ENCODE measurements around the gene CHSY1. TPM values are rescaled to one million over a fixed set of nuclear protein-coding genes. Genes with fewer than 3 reads are reported as not detected.
"Not testable (repeated sequence)": the region's sequence is repeated elsewhere in the genome, so short reads cannot be mapped to it uniquely, and the experiment has no call there.

The CHSY1 gene
- total RNA-seq, 5 donors from 2014 or later (not counting 1 experiment from before 2014, with no cell fraction given), result 10.8 to 17.7 (median 14.8) TPM

GRCh38 chr15:101216100-101216499 is 35.7 kb downstream of the CHSY1 start:
- Mint-ChIP-seq H3K36me3 (peaks cover 26% of the 10 kb centered on the region), H3K4me3 (no peak overlapping the region), H3K9me3 (no peaks in the 10 kb centered on the region), H3K27ac (no peak overlapping the region), H3K4me1 (peaks cover 44 to 70% (median 65%) of the 10 kb centered on the region in 3 donors), H3K27me3 (no peaks in the 10 kb centered on the region)
- Histone ChIP-seq H3K36me3 (ENCODE audit: control insufficient read depth in 2 of 2, extremely low read depth in 1 of 2, insufficient read depth in 1 of 2, low read length in 1 of 2) (peaks cover 0 to 3% of the 10 kb centered on the region in 2 donors), H3K4me3 (ENCODE audit: control insufficient read depth in 1 of 2, extremely low read depth in 1 of 2, low read length in 1 of 2) (no peak overlapping the region), H3K27ac (ENCODE audit: low read length) (no peak overlapping the region), H3K4me1 (ENCODE audit: control insufficient read depth in 1 of 2, extremely low read depth in 1 of 2, insufficient read depth in 2 of 2, low read length in 2 of 2) (peaks cover 0 to 4% of the 10 kb centered on the region in 2 experiments), H3K9me3 (no peaks in the 10 kb centered on the region), H3K27me3 (replicated peaks in 1 of 2; ENCODE audit: control insufficient read depth in 2 of 2, extremely low read depth in 1 of 2, insufficient read depth in 2 of 2, low read length in 1 of 2) (no peaks in the 10 kb centered on the region)
- ChIA-PET POLR2A (interaction anchor here (0.8 to 1.1 kb wide), 2 partner anchors 10 to 1668 kb away, joined by 4 to 5 read pairs; no protein-coding TSS in a partner anchor), CTCF (no interaction called here)
- DNase-seq (no peak), ATAC-seq (replicated peaks in 1 of 4) (no peak)
- 100% methylated on average over 3 of the region's 3 CpGs for WGBS (ENCODE audit: insufficient coverage)

GRCh38 chr15:101215681-101216080 is 36.2 kb downstream of the CHSY1 start:
- Histone ChIP-seq H3K4me1 (ENCODE audit: control insufficient read depth in 1 of 2, extremely low read depth in 1 of 2, insufficient read depth in 2 of 2, low read length in 2 of 2) (peaks cover 0 to 4% of the 10 kb centered on the region in 2 experiments), H3K9me3 (no peaks in the 10 kb centered on the region), H3K36me3 (ENCODE audit: control insufficient read depth in 2 of 2, extremely low read depth in 1 of 2, insufficient read depth in 1 of 2, low read length in 1 of 2) (peaks cover 0 to 3% of the 10 kb centered on the region in 2 donors), H3K27me3 (replicated peaks in 1 of 2; ENCODE audit: control insufficient read depth in 2 of 2, extremely low read depth in 1 of 2, insufficient read depth in 2 of 2, low read length in 1 of 2) (no peaks in the 10 kb centered on the region), H3K27ac (ENCODE audit: low read length) (no peak overlapping the region), H3K4me3 (ENCODE audit: control insufficient read depth in 1 of 2, extremely low read depth in 1 of 2, low read length in 1 of 2) (no peak overlapping the region)
- DNase-seq (no peak), ATAC-seq (replicated peaks in 1 of 4) (no peak)
- H3K4me3 Mint-ChIP-seq, result no peak overlapping the region
- POLR2A ChIA-PET, result no interaction called here
- CTCF ChIA-PET, result no interaction called here
- no peaks in the 10 kb centered on the region for H3K9me3 Mint-ChIP-seq
- no peaks in the 10 kb centered on the region for H3K27me3 Mint-ChIP-seq
- no CpG with 5 or more reads among the region's 4 CpGs for WGBS (ENCODE audit: insufficient coverage)
- H3K27ac Mint-ChIP-seq, result no peak overlapping the region
- H3K4me1 Mint-ChIP-seq, result peaks cover 43 to 69% (median 64%) of the 10 kb centered on the region in 3 donors
- peaks cover 24% of the 10 kb centered on the region for H3K36me3 Mint-ChIP-seq

- H3K27ac ChIP-seq (ENCODE audit: low read length); H3K27me3 ChIP-seq (replicated peaks in 1 of 2; ENCODE audit: control insufficient read depth in 2 of 2, extremely low read depth in 1 of 2, insufficient read depth in 2 of 2, low read length in 1 of 2); POLR2A ChIA-PET; H3K9me3 ChIP-seq; H3K4me1 ChIP-seq (ENCODE audit: control insufficient read depth in 1 of 2, extremely low read depth in 1 of 2, insufficient read depth in 2 of 2, low read length in 2 of 2); ATAC-seq (replicated peaks in 1 of 4); H3K36me3 ChIP-seq (ENCODE audit: control insufficient read depth in 2 of 2, extremely low read depth in 1 of 2, insufficient read depth in 1 of 2, low read length in 1 of 2); CTCF ChIA-PET; H3K9me3 Mint-ChIP-seq; DNase-seq; H3K27ac Mint-ChIP-seq; H3K4me3 Mint-ChIP-seq; H3K4me3 ChIP-seq (ENCODE audit: control insufficient read depth in 1 of 2, extremely low read depth in 1 of 2, low read length in 1 of 2); H3K27me3 Mint-ChIP-seq: not testable (repeated sequence)
- Mint-ChIP-seq H3K36me3 (peaks cover 16% of the 10 kb centered on the region), H3K4me1 (peaks cover 45 to 69% (median 66%) of the 10 kb centered on the region in 3 donors)
- 82% methylated on average over 2 of the region's 6 CpGs for WGBS (ENCODE audit: insufficient coverage)
Measured at GRCh38 chr15:101214435-101215097, 37.3 kb downstream of the CHSY1 start.

GRCh38 chr15:101213570-101213969 is 38.3 kb downstream of the CHSY1 start:
- H3K27me3 Mint-ChIP-seq, result no peaks in the 10 kb centered on the region
- Histone ChIP-seq H3K4me3 (ENCODE audit: control insufficient read depth in 1 of 2, extremely low read depth in 1 of 2, low read length in 1 of 2) (no peak overlapping the region), H3K27me3 (replicated peaks in 1 of 2; ENCODE audit: control insufficient read depth in 2 of 2, extremely low read depth in 1 of 2, insufficient read depth in 2 of 2, low read length in 1 of 2) (no peaks in the 10 kb centered on the region), H3K27ac (ENCODE audit: low read length) (no peak overlapping the region), H3K36me3 (ENCODE audit: control insufficient read depth in 2 of 2, extremely low read depth in 1 of 2, insufficient read depth in 1 of 2, low read length in 1 of 2) (peaks cover 0 to 3% of the 10 kb centered on the region in 2 donors), H3K4me1 (ENCODE audit: control insufficient read depth in 1 of 2, extremely low read depth in 1 of 2, insufficient read depth in 2 of 2, low read length in 2 of 2) (no peaks in the 10 kb centered on the region), H3K9me3 (no peaks in the 10 kb centered on the region)
- H3K4me3 Mint-ChIP-seq, result no peak overlapping the region
- CTCF ChIA-PET, result no interaction called here
- ATAC-seq (replicated peaks in 1 of 4) (no peak), DNase-seq (no peak)
- H3K4me1 Mint-ChIP-seq, result peaks cover 54 to 71% (median 69%) of the 10 kb centered on the region in 3 donors
- 58% methylated on average over 2 of the region's 5 CpGs for WGBS (ENCODE audit: insufficient coverage)
- no peak overlapping the region for H3K27ac Mint-ChIP-seq
- POLR2A ChIA-PET, result no interaction called here
- H3K9me3 Mint-ChIP-seq, result no peaks in the 10 kb centered on the region
- H3K36me3 Mint-ChIP-seq, result peaks cover 20% of the 10 kb centered on the region

- ChIA-PET CTCF (no interaction called here), POLR2A (no interaction called here)
- Mint-ChIP-seq H3K27ac (no peak overlapping the region), H3K36me3 (peaks cover 20% of the 10 kb centered on the region), H3K4me3 (no peak overlapping the region), H3K4me1 (peaks cover 54 to 71% (median 69%) of the 10 kb centered on the region in 3 donors), H3K9me3 (no peaks in the 10 kb centered on the region), H3K27me3 (no peaks in the 10 kb centered on the region)
- WGBS (ENCODE audit: insufficient coverage), result no CpG with 5 or more reads among the region's 3 CpGs
- H3K4me3 ChIP-seq (ENCODE audit: control insufficient read depth in 1 of 2, extremely low read depth in 1 of 2, low read length in 1 of 2), result no peak overlapping the region
- H3K9me3 ChIP-seq, result no peaks in the 10 kb centered on the region
- H3K27ac ChIP-seq (ENCODE audit: low read length), result no peak overlapping the region
- no peaks in the 10 kb centered on the region for H3K27me3 ChIP-seq (replicated peaks in 1 of 2; ENCODE audit: control insufficient read depth in 2 of 2, extremely low read depth in 1 of 2, insufficient read depth in 2 of 2, low read length in 1 of 2)
- DNase-seq (no peak), ATAC-seq (replicated peaks in 1 of 4) (no peak)
- H3K36me3 ChIP-seq (ENCODE audit: control insufficient read depth in 2 of 2, extremely low read depth in 1 of 2, insufficient read depth in 1 of 2, low read length in 1 of 2), result peaks cover 0 to 3% of the 10 kb centered on the region in 2 donors
- no peaks in the 10 kb centered on the region for H3K4me1 ChIP-seq (ENCODE audit: control insufficient read depth in 1 of 2, extremely low read depth in 1 of 2, insufficient read depth in 2 of 2, low read length in 2 of 2)
Measured at GRCh38 chr15:101213147-101213546, 38.7 kb downstream of the CHSY1 start.

GRCh38 chr15:101211897-101212296 is 40.0 kb downstream of the CHSY1 start:
- Histone ChIP-seq H3K27me3 (replicated peaks in 1 of 2; ENCODE audit: control insufficient read depth in 2 of 2, extremely low read depth in 1 of 2, insufficient read depth in 2 of 2, low read length in 1 of 2) (no peaks in the 10 kb centered on the region), H3K36me3 (ENCODE audit: control insufficient read depth in 2 of 2, extremely low read depth in 1 of 2, insufficient read depth in 1 of 2, low read length in 1 of 2) (peaks cover 0 to 3% of the 10 kb centered on the region in 2 donors), H3K4me1 (ENCODE audit: control insufficient read depth in 1 of 2, extremely low read depth in 1 of 2, insufficient read depth in 2 of 2, low read length in 2 of 2) (no peaks in the 10 kb centered on the region), H3K4me3 (ENCODE audit: control insufficient read depth in 1 of 2, extremely low read depth in 1 of 2, low read length in 1 of 2) (no peak overlapping the region), H3K27ac (ENCODE audit: low read length) (no peak overlapping the region), H3K9me3 (no peaks in the 10 kb centered on the region)
- no peak overlapping the region for H3K4me3 Mint-ChIP-seq
- H3K27ac Mint-ChIP-seq, result no peak overlapping the region
- H3K4me1 Mint-ChIP-seq, result peaks cover 65 to 74% (median 71%) of the 10 kb centered on the region in 3 donors
- CTCF ChIA-PET, result no interaction called here
- DNase-seq, result no peak
- no peaks in the 10 kb centered on the region for H3K27me3 Mint-ChIP-seq
- no peak for ATAC-seq (replicated peaks in 1 of 4)
- peaks cover 14% of the 10 kb centered on the region for H3K36me3 Mint-ChIP-seq
- H3K9me3 Mint-ChIP-seq, result no peaks in the 10 kb centered on the region
- WGBS (ENCODE audit: insufficient coverage), result 83% methylated on average over 1 of the region's 4 CpGs
- POLR2A ChIA-PET, result no interaction called here
